Regular cardiac myocyte (primary cell): Measurements from ENCODE around the gene DEPDC7. TPM values are rescaled to one million over a fixed set of nuclear protein-coding genes. Genes with fewer than 3 reads are reported as not detected.

ENCODE experiments used
- total RNA-seq: library from RNA; depleted of rRNA; stranded (reverse); fragments of >200 nt; gene quantifications from 2 replicates; pipeline ENCODE4 v1.2.3, GENCODE V29; 2014

The DEPDC7 gene
- 5.1 and 5.8 TPM in 2 replicates for total RNA-seq

GRCh38 chr11:33015621-33016551 lies at the start of gene DEPDC7:
TSS of gene DEPDC7 (plus strand) at chr11:33015878. CDS start at chr11:33015956, 78 bp downstream.

GRCh38 chr11:33039274-33040032 lies 23.8 kb downstream of the DEPDC7 start, which contains the start of gene TCP11L1:
TSS of gene TCP11L1 (plus strand) at chr11:33039572. CDS start at chr11:33043774, 4,202 bp downstream.

Other genes starting within 250 kb of the DEPDC7 start
- not detected in 2 replicates for gene CCDC73, start 221.2 kb upstream of the DEPDC7 start, total RNA-seq
- gene PRRG4, start 186.0 kb upstream of the DEPDC7 start, total RNA-seq, result under 0.01 TPM in 2 replicates
- 15.2 and 16.7 TPM in 2 replicates for gene QSER1, start 123.1 kb upstream of the DEPDC7 start, total RNA-seq
- gene TCP11L1, start 23.7 kb downstream of the DEPDC7 start, total RNA-seq, result 24.8 and 27.0 TPM in 2 replicates
- gene CSTF3, start 145.6 kb downstream of the DEPDC7 start, total RNA-seq, result 19.7 and 34.3 TPM in 2 replicates
- 88.0 and 204 TPM in 2 replicates for gene HIPK3, start 241.5 kb downstream of the DEPDC7 start, total RNA-seq